ENCODE data around the gene C1orf122. TPM values are rescaled to one million over a fixed set of nuclear protein-coding genes. Genes with fewer than 3 reads are reported as not detected.
"Not testable (repeated sequence)": the region's sequence is repeated elsewhere in the genome, so short reads cannot be mapped to it uniquely, and the experiment has no call there.

The C1orf122 gene
- 10 to 100 TPM; 21.1 to 21.8 TPM for total RNA-seq

DNA sequence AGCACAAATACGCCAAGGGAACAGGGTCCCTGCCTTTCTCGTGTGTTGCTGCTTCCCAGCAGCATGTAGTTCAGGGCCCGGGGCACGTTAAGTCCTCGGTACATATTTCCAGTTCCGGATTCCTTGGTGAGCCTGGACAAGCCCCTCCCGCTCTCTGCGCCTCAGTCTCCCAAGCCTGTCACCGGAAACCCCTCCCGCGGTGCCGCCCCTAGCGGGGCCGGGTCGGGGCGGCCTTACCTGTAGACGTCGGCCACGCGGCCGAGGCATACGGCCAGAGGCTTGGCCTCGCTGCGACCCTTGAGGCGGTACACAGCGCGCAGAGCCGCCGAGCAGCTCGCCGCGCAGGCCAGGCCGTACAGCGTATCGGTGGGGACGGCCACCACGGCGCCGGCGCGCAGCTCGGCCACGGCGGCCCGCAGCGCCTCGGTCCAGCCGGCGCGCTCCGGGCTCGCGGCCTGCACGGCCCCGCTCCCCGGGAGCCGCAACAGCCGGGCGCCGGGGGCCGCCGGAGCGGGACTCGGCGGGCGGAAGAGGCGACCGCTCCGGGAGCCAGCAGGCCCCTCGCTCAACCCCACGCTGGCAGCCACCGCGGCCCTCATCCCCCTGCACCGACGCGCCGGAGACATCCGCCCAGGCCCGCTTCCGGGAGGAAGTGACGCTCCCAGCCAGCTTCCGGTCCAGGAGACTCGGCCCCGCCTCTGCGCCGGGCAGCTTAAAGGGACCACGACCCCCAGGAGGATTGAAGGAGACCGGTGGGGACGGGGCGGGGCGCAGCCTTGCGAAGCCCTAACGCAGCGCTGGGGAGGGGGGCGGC, at the start of gene C1orf122, which contains the start of gene YRDC:
Gene C1orf122 (plus strand): TSS at position 236 of the 814 bp plus-strand sequence. CDS start 615 bp downstream, outside the sequence.
Gene YRDC (minus strand): TSS at position 654 of the 814 bp plus-strand sequence. CDS start 28 bp downstream, at position 626.
- peak within 1 kb of the TSS; percentile 94 to 96 for H3K4me3 Mint-ChIP-seq

DNA sequence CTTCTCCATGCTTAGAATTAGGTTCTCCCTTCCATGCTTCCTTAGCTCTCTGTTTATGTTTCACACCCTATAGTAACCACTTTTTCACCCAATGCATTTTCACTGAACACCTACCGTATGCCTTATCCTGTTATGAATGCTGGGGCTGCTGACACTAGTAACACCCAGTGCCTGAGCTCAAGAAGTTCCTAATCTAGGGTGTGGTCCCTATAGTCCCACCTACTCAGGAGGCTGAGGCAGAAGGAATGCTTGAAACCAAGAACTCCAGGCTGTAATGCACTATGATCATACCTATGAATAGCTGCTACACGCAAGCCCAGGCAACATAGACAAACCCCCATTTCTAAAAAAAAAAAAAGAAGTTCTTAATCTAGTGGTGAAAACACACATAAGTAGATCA, 48.1 kb upstream of the C1orf122 start:
- Mint-ChIP-seq H3K4me1 (ENCODE audit: low read depth) (peaks cover 20% of the 10 kb centered on the region), H3K4me3 (no peak overlapping the region), H3K9me3 (no peaks in the 10 kb centered on the region), H3K27me3 (ENCODE audit: low read depth) (peaks cover 30% of the 10 kb centered on the region), H3K27ac (no peak overlapping the region), H3K36me3 (ENCODE audit: insufficient read depth in 2 of 2) (peaks cover 0 to 3% of the 10 kb centered on the region in 2 donors)
- ATAC-seq (replicated peaks in 1 of 2) (no peak), DNase-seq (no peak)

More for the DNA sequence above, at the start of gene C1orf122, which contains the start of gene YRDC:
- Mint-ChIP-seq H3K9me3 (no peaks in the 10 kb centered on the region), H3K27me3 (ENCODE audit: low read depth) (no peaks in the 10 kb centered on the region), H3K4me1 (ENCODE audit: low read depth) (peaks cover 42% of the 10 kb centered on the region), H3K27ac (peak within 1 kb of the TSS; percentile 89), H3K36me3 (ENCODE audit: insufficient read depth in 2 of 2) (peaks cover 13 to 15% of the 10 kb centered on the region in 2 donors)
- ATAC-seq (replicated peaks in 1 of 2) (peak; percentile 95 to 96), DNase-seq (peak; percentile 95 to 96)

DNA sequence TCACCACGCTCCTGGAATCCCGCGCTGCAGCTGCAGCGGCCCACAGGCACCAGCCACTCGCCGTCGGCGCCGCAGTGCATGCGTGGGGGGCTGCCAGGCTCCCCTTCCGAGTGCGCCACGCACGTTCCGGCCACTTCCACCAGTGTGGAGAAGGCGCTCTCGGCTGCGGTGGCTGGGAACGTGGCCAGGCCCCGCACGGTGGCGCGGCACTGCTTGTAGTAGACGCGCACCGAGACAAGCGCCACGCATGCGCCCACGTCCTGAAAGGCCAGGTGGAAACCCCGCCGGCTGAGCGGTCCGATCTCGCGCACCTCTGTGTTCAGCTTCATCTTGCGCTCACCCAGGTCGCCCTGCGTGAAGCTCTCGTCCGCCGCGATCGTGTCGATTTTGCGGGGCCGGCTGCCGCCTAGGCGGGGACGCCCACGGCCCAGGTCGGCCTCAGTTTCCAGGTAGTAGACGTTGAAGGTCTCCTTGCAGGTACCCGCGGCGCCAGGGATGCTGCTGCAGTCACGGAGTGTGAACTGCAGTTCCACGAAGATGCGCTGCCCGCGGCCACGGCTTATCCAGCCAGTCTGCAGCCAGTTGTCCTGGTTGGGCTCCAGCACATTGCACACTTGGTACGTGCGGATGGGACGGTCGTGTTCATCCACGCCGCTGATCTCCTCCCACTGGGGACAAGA, 46.0 kb upstream of the C1orf122 start:
- no peak overlapping the region for H3K27ac Mint-ChIP-seq
- H3K4me3 Mint-ChIP-seq: no peak overlapping the region
- peaks cover 51% of the 10 kb centered on the region for H3K27me3 Mint-ChIP-seq (ENCODE audit: low read depth)
- DNase-seq: no peak
- peaks cover 1 to 7% of the 10 kb centered on the region in 2 donors for H3K36me3 Mint-ChIP-seq (ENCODE audit: insufficient read depth in 2 of 2)
- ATAC-seq (replicated peaks in 1 of 2): no peak
- H3K9me3 Mint-ChIP-seq: no peaks in the 10 kb centered on the region
- H3K4me1 Mint-ChIP-seq (ENCODE audit: low read depth): peaks cover 22% of the 10 kb centered on the region

DNA sequence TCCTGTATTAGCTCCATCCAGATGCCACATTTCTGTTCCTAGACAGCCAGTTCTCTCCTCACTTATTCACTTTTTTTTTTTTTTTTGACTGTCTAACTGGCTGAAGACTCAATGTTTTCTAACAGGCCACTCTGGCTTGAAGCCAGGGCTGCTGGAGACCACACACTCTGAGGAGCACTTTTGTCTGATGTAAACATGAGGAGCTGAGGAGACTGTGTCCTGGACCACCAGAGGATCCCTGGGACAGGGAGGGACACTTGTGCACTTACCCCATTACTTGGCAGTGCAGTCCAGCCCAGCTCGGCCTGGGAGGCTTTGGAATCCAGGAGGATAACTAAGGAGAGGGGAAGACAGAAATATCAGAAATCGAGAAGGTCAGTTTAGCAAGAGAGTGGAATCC, 45.1 kb upstream of the C1orf122 start:
- Mint-ChIP-seq H3K9me3 (no peaks in the 10 kb centered on the region), H3K36me3 (ENCODE audit: insufficient read depth in 2 of 2) (peaks cover 1 to 7% of the 10 kb centered on the region in 2 donors), H3K27me3 (ENCODE audit: low read depth) (peaks cover 59% of the 10 kb centered on the region), H3K4me3 (no peak overlapping the region), H3K27ac (no peak overlapping the region), H3K4me1 (ENCODE audit: low read depth) (peaks cover 22% of the 10 kb centered on the region)
- DNase-seq (no peak), ATAC-seq (replicated peaks in 1 of 2) (no peak)

DNA sequence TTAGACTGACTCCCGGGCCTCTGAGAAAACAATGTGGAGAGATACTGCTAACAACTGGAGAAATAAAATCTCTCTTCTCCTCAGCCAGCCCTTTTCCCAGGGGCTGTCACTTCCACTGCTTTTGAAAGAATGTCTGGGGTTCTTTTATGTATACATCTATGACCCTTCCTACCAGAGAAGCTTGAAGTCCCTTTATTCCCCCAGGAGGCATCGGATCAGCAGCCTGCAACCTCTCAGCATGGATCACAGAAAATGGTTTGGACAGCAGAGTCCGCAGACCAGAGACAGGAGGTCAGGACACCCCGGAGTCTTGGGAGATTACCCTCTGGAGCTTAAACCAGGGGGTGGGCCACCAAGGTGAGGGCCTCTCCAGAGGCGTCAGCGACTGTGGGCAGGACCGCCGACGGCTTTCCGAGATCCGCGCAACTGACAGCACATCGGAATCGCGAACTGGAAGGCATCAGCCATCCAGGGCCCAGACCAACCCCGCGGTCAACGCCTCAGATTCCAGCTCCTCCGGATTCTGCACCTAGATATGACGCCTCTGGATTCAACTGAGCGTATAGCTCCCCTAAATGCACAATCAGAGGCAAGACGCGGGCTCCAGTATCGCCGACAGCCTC, 43.7 kb upstream of the C1orf122 start:
- H3K27ac Mint-ChIP-seq: no peak overlapping the region

DNA sequence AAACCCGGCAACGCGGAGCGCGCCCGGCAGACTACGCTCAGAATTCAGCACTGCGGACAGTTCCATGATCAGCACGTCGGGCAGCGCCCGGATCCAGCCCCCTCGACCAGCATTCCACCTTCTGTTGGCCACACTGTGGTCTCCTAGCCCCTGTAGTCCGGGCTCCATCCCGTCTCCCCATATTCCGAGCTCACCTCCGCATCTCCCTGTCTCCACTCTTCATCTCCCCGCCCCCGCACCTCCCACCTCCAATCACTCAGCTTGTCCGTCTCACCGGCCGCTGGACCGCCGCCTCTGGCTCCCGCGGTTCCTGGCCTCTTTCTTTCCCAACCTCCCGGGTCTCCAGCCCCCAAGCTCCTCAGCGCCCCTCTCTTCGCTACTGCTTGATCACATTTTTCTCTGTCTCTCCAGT, 43.2 kb upstream of the C1orf122 start:
- Mint-ChIP-seq H3K36me3 (ENCODE audit: insufficient read depth in 2 of 2) (peaks cover 1 to 7% of the 10 kb centered on the region in 2 donors), H3K27me3 (ENCODE audit: low read depth) (peaks cover 74% of the 10 kb centered on the region), H3K4me3 (peak overlapping the region in 1 of 2 donors; percentile 61), H3K4me1 (ENCODE audit: low read depth) (peaks cover 22% of the 10 kb centered on the region), H3K9me3 (no peaks in the 10 kb centered on the region), H3K27ac (no peak overlapping the region)
- DNase-seq (peak; percentile 43 to 65), ATAC-seq (replicated peaks in 1 of 2) (peak in 1 of 2 donors; percentile 40)

More for the DNA sequence above, 43.7 kb upstream of the C1orf122 start:
- peaks cover 22% of the 10 kb centered on the region for H3K4me1 Mint-ChIP-seq (ENCODE audit: low read depth)
- peaks cover 1 to 7% of the 10 kb centered on the region in 2 donors for H3K36me3 Mint-ChIP-seq (ENCODE audit: insufficient read depth in 2 of 2)
- no peak for DNase-seq
- no peak for ATAC-seq (replicated peaks in 1 of 2)
- no peak overlapping the region for H3K4me3 Mint-ChIP-seq
- no peaks in the 10 kb centered on the region for H3K9me3 Mint-ChIP-seq
- peaks cover 72% of the 10 kb centered on the region for H3K27me3 Mint-ChIP-seq (ENCODE audit: low read depth)

DNA sequence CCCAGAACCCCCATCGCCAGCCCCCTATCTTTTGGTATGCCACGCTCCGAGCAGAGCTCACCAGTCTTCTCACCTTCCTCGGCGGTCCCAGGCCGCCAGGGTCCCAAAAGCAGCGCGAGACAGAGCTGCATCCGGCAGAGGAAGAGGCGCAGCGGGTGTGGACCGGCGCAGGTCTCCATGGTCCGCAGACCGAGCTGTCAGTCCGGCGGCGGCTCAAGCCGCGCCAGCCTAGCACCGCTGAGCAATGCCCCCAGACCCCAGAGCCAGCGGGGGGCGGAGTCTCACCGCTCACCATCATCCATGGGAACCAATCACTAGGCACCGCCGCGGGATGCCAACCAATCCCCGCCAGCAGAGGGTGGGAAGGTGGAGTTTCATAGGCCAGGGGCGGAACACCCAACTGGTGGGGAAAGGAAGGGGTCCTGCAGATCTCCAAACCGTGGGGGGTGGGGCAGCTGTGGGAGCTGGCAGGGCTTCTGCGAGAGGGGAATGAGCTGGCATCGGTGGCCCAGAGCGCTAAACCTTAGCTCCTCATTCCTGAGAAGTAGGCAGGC, 42.6 kb upstream of the C1orf122 start, which contains the start of gene EPHA10:
Gene EPHA10 (minus strand): TSS at position 233 of the 554 bp plus-strand sequence. CDS start 54 bp downstream, at position 179.
- no peak for DNase-seq
- Mint-ChIP-seq H3K27me3 (ENCODE audit: low read depth) (peaks cover 74% of the 10 kb centered on the region), H3K27ac (no peak within 1 kb of the TSS), H3K4me3 (peak within 1 kb of the TSS; percentile 70 to 77), H3K9me3 (no peaks in the 10 kb centered on the region), H3K4me1 (ENCODE audit: low read depth) (peaks cover 22% of the 10 kb centered on the region), H3K36me3 (ENCODE audit: insufficient read depth in 2 of 2) (peaks cover 1 to 7% of the 10 kb centered on the region in 2 donors)
- no peak for ATAC-seq (replicated peaks in 1 of 2)

DNA sequence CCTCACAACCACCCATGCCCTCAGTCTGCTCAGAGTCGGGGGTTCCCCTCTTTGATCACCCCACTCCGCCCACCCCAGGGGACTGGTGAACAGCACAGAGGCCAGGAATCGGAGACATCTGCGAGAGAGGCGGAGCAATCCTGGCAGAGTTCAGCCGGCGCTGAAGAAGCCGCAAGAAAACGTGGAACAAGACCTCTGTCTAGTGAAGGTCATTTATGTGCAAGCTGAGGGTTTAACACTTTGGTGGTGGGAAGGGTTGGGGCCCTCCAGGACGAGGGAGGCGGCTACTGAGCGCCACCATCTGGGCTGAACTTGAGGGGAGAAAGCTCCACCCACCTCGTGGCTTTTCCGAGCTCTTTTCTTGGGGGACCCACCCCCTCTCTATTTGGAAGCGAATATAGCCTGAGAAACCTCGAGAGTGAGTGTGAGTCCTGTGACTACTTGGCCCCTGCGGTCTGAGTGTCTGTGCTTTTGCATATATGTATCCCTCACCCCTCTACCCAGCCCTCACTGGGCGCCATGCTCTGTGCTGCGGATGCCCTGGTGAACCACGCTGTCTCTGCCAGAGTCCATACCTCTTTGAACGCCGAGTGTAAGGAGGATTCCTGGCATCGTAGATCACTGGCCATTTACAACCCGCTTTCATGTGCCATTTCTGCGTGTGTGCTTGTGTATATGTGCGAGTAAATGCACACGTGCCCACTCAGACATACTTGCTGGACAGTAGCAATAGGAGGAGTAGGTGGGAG, 41.5 kb upstream of the C1orf122 start:
- DNase-seq: peak; percentile 40 to 44
- Mint-ChIP-seq H3K4me3 (peak overlapping the region; percentile 70 to 77), H3K9me3 (no peaks in the 10 kb centered on the region), H3K27me3 (ENCODE audit: low read depth) (peaks cover 84% of the 10 kb centered on the region), H3K4me1 (ENCODE audit: low read depth) (peaks cover 22% of the 10 kb centered on the region), H3K36me3 (ENCODE audit: insufficient read depth in 2 of 2) (peaks cover 1 to 7% of the 10 kb centered on the region in 2 donors), H3K27ac (no peak overlapping the region)
- ATAC-seq (replicated peaks in 1 of 2): peak; percentile 79 to 83

DNA sequence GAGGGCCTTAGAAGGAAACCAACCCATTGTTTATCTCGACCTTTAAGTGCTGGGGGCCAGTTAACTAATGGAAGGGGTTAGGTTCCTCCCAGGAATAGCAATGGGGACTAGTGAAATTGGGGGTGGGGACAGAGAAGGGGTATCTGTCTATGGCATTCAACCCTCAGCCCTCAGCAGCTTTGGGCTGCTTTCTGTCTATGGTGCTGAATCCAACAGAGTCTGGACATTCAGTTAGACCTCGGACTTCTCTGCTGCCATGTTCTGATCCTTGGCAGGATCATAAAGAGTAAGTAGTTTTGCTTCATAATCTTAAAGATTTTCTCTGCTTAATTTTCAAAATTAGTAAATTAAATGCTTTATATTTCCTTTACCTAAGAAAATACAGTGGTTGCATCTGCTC, 40.1 kb upstream of the C1orf122 start:
- Mint-ChIP-seq H3K4me3 (no peak overlapping the region), H3K4me1 (ENCODE audit: low read depth) (peaks cover 22% of the 10 kb centered on the region), H3K9me3 (no peaks in the 10 kb centered on the region), H3K27me3 (ENCODE audit: low read depth) (peaks cover 74% of the 10 kb centered on the region), H3K36me3 (ENCODE audit: insufficient read depth in 2 of 2) (peaks cover 1 to 7% of the 10 kb centered on the region in 2 donors), H3K27ac (no peak overlapping the region)
- DNase-seq (no peak), ATAC-seq (replicated peaks in 1 of 2) (no peak)

DNA sequence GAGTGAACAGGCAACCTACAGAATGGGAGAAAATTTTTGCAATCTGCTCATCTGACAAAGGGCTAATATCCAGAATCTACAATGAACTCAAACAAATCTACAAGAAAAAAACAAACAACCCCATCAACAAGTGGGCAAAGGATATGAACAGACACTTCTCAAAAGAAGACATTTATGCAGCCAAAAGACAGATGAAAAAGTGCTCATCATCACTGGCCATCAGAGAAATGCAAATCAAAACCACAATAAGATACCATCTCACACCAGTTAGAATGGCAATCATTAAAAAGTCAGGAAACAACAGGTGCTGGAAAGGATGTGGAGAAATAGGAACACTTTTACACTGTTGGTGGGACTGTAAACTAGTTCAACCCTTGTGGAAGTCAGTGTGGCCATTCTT, 36.1 kb upstream of the C1orf122 start:
- not testable (repeated sequence) for H3K4me1 Mint-ChIP-seq (ENCODE audit: low read depth); H3K4me3 Mint-ChIP-seq; ATAC-seq (replicated peaks in 1 of 2); H3K36me3 Mint-ChIP-seq (ENCODE audit: insufficient read depth in 2 of 2); H3K27ac Mint-ChIP-seq; DNase-seq; H3K9me3 Mint-ChIP-seq
- peaks cover 46% of the 10 kb centered on the region for H3K27me3 Mint-ChIP-seq (ENCODE audit: low read depth)

DNA sequence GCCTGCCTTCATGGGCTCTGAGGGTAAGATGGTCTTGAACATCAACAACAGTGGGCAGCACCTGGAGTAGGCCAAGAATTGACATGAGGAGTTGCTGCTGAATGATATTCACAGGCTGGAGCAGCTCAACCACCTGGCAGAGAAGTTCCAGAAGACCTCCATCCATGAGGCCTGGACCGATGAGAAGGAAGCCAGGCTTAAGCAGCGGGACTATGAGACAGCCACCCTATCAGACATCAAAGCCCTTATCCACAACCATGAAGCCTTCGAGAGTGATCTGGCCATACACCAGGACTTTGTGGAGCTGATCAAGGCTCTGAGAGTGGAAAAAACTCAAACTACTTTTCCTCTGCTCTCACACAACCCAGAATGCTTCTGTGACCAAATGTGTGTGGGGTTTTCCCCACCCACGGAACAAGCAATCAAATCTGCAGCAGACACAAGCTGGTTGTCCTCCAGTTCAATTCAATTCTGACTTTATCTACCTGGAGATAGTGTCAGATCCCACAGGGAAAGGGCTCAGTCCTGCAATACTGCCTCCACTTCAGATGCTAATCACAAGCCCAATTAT, 30.6 kb upstream of the C1orf122 start:
- Mint-ChIP-seq H3K36me3 (ENCODE audit: insufficient read depth in 2 of 2) (no peaks in the 10 kb centered on the region), H3K27me3 (ENCODE audit: low read depth) (peaks cover 33% of the 10 kb centered on the region), H3K4me1 (ENCODE audit: low read depth) (peaks cover 12% of the 10 kb centered on the region), H3K27ac (no peak overlapping the region), H3K4me3 (no peak overlapping the region), H3K9me3 (no peaks in the 10 kb centered on the region)
- peak; percentile 28 to 34 for ATAC-seq (replicated peaks in 1 of 2)
- peak; percentile 15 to 27 for DNase-seq

DNA sequence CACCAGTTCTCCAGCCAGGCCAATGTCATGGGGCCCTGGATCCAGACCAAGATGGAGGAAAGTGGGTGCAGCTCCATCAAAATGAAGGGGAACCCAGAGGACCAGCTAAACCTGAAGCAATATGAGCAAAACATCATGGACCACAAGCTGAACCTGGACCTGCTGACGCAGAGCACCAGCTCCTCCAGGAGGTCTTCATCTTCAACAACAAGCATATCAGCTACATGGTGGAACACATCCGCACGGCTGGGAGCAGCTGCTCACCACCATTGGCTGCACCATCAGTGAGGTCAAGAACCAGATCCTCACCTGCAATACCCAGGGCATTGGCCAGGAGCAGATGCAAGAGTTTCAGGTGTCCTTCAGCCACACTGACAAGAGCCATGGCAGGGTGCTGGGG, 28.9 kb upstream of the C1orf122 start:
- no peaks in the 10 kb centered on the region for H3K36me3 Mint-ChIP-seq (ENCODE audit: insufficient read depth in 2 of 2)
- H3K27me3 Mint-ChIP-seq (ENCODE audit: low read depth): peaks cover 25% of the 10 kb centered on the region
- H3K9me3 Mint-ChIP-seq: no peaks in the 10 kb centered on the region
- peaks cover 12% of the 10 kb centered on the region for H3K4me1 Mint-ChIP-seq (ENCODE audit: low read depth)
- no peak overlapping the region for H3K4me3 Mint-ChIP-seq
- no peak overlapping the region for H3K27ac Mint-ChIP-seq
- DNase-seq (no peak), ATAC-seq (replicated peaks in 1 of 2) (no peak)
